AG09309 (cell line): ENCODE results near the gene NPW.

Experiments used
- DNase-seq: peaks from one replicate; pipeline ENCODE4 v3.0.0-alpha.2; 2010; ENCODE audit warnings: low read depth
- H3K4me3 ChIP-seq: 2 replicates; pipeline ENCODE4 v1.5.1; 2011; ENCODE audit warnings: mild to moderate bottlenecking, low read depth, low read length, moderate library complexity; ENCODE audit not compliant: control insufficient read depth
- CTCF ChIP-seq: IDR thresholded peaks from 2 replicates; pipeline ENCODE4 v1.5.1; 2011; ENCODE audit warnings: mild to moderate bottlenecking, low read depth, low read length, inconsistent platforms; ENCODE audit not compliant: insufficient read depth, control insufficient read depth; ENCODE audit errors: missing control alignments

Gene NPW

GRCh38 chr16:2061023-2061422, 41.4 kb downstream of the NPW start:
- H3K4me3 ChIP-seq: no peak overlapping the region
- TF ChIP-seq CTCF: no peak
- DNase-seq: no peak

GRCh38 chr16:2061526-2061925, 41.9 kb downstream of the NPW start:
- H3K4me3 ChIP-seq: no peak overlapping the region
- no peak for DNase-seq
- no peak for TF ChIP-seq CTCF

GRCh38 chr16:2062801-2063200, 43.2 kb downstream of the NPW start:
- no peak for DNase-seq
- no peak overlapping the region for H3K4me3 ChIP-seq
- no peak for TF ChIP-seq CTCF

GRCh38 chr16:2063861-2064260, 44.3 kb downstream of the NPW start:
- TF ChIP-seq CTCF: no peak
- H3K4me3 ChIP-seq: no peak overlapping the region

GRCh38 chr16:2064368-2064945, 44.9 kb downstream of the NPW start:
- DNase-seq: no peak
- H3K4me3 ChIP-seq: no peak overlapping the region
- TF ChIP-seq CTCF: no peak

More at GRCh38 chr16:2063861-2064260, 44.3 kb downstream of the NPW start:
- no peak for DNase-seq

- DNase-seq: no peak
- no peak for TF ChIP-seq CTCF
- no peak overlapping the region for H3K4me3 ChIP-seq
These were observed 46.6 kb downstream of the NPW start for GRCh38 chr16:2066139-2066538.
